NCI-H1930 (cell line): ENCODE measurements around the gene GAB3.
A peak's percentile ranks its signal among the peaks of the same experiment; 100 is the strongest.

ENCODE experiments used
- DNase-seq, 2 experiments: peaks; one replicate each; lab custom pipeline; 2025; lab: John Stamatoyannopoulos, UW

Gene GAB3

GRCh38 chrX:154751669-154752271 is 893 bp upstream of the GAB3 start:
- DNase-seq, result no peak

DNA sequence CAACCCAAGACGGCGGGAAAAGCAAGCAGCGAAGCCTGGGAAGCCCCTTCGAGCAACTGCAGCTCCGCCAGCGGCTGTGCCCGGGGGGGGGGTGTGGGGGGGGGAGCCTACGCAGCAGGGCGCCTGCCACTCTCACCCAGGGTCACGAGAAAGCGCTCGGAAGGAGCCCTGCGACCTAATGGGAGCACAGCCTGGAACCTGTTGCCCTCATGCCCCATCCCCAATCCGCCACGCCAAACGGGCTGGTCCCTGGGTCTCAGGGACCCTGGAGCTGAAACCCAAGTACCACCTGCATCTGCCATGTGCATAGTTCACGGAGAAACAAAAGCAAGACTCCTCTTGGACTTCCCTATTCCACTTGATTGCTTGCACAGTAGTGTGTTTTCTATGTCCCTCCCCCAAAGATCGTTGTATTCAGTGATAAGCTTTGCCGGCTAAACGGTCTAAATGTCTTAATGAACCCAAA is 359 bp upstream of the GAB3 start:
- no peak for DNase-seq

DNA sequence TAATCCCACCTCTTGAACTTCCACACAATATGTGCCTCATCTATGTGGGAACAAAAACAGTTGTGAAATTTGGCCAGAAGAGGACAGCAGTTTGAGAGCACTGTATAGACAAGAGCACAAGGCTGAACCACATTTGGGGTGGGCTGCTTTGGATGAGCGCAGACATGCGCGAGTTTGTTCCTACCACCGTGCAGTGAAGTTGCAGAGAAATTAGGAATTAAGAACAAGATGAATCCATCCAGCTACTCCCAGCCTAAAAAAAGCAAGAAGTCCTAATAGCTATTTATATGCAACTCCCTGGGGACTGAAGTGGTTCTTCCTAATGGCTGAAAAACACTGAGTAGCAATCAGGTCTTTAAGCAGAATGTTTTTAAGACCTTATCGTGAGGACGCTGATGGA is 1.0 kb downstream of the GAB3 start:
- no peak for DNase-seq

- DNase-seq, result peak in 1 of 2 experiments; percentile 51
These were observed 2.1 kb downstream of the GAB3 start for GRCh38 chrX:154748712-154749339.

DNA sequence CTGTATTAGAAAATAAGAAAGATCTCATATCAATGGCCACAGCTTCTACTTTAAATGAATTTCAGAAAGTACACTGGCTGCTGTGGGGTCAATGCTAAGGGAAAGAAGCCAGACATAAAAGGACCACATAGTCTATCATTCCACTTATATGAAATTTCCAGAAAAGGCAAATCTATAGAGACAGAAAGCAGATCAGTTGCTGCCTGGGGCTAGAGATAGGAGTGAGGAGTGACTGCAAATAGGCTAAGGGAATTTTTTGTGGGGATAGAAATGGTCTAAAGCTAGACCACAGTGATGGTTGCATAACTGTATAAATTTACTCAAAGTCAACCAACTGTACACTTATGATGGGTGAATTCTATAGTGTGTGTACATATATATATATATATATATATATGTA is 8.3 kb downstream of the GAB3 start:
- DNase-seq, result no peak

GRCh38 chrX:154739952-154740465 is 10.9 kb downstream of the GAB3 start:
- no peak for DNase-seq

GRCh38 chrX:154738011-154738738 is 12.7 kb downstream of the GAB3 start:
- DNase-seq, result no peak

DNA sequence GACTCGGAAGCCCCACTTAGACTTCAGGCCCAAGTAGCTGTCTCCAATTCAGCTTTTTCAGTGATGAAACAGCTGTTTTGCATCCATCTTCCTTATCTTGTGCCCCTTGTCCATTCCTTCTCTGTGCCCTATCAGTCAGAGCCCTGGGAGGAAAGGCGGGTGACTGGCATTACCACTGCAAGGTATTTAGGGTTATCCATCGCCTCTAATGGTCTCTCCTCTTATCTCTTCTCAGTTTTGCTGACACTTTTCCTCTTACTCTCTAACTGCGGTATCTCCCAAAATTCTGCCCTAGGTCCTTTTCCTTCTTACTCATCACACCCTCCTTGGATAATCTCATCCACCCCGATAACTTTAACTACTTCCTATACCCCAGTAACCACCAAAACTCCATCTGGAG is 13.7 kb downstream of the GAB3 start:
- DNase-seq, result no peak

- DNase-seq, result no peak
These were observed 15.0 kb downstream of the GAB3 start for GRCh38 chrX:154735695-154736393.

DNA sequence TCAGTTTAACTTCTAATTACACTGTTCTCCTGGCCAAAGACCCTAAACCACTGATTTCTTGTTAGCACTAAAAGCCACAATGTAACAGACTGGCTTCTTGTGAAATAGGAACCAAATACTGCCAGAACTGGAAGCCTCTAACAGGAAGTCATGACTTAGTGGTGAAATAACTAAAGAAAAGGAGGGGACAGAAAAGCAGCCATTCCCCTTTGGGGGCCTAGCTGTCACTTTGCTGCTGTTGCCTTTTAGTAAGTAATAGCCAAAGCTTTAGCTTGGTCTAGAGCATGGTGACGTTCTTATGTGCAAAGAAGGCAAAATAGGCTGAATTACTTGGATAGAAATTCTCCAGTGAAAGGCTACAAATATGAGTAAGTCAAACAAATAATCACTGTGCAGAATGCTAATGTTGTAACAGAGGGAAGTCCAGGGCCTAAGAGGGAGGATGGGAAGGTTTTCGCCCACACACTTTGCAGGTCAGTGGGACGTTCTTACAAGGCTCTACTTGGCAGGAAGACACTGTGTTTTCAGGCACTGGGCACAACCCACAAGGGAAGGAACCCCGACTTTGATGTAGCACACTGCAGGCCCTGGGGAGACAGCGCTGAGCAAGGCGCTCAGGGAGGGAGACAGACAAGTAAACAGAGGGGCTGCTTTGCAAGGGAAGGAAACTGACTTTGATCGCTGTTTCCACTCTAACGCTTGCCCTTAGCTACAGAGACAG is 16.7 kb downstream of the GAB3 start:
- no peak for DNase-seq

GRCh38 chrX:154733066-154733425 is 17.8 kb downstream of the GAB3 start:
- no peak for DNase-seq

- no peak for DNase-seq
These were observed 18.3 kb downstream of the GAB3 start for GRCh38 chrX:154732421-154733065.

GRCh38 chrX:154731881-154732280 is 19.0 kb downstream of the GAB3 start:
- DNase-seq, result no peak

DNA sequence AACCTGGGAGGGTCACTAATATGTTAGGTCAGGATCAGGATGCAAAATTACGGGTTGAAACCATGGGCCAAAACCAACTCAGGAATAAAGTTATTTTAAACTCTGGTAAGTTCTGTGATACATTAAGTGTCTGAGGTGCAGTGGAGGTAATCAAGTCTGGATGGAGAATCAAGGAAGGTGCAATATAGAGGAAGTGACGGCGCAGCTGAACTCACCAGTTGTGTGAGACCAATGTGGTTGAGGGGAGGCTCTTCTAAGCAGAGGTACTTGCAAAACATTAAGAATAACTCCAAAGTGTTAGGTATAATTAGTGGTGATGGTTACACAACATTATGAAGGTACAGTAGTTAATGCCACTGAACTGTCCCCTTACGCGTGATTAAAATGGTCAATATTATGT is 19.7 kb downstream of the GAB3 start:
- no peak for DNase-seq

DNA sequence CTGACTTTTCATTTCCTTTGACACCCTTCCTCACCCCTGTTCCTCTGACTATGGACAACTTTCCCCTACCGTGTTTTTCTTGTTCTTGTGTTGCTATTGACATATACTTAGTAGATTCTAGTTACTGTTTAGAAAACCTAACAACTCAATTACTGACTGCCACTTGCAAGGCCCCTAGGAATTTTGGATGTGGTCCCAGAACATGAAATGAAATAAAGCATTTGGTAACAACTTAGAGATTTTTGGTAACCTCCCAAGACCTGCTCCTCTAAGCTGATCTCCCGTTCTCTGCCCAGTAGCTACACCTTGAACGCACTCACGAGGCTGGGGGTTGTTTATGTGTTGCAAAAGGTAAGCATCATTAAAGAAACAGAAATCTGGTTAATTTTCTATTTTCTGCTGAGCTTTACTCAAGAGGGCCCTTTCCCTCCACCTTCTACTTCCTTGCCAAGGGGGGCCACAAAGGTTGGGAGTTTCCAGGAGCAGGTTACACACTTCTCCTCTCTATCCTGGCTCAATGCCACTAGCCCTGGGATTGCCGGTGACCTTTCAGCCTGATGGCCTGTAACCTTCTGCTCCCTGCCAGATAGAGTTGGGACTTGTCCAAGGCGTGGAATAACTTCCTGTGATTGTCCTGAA is 20.5 kb downstream of the GAB3 start:
- DNase-seq, result no peak

DNA sequence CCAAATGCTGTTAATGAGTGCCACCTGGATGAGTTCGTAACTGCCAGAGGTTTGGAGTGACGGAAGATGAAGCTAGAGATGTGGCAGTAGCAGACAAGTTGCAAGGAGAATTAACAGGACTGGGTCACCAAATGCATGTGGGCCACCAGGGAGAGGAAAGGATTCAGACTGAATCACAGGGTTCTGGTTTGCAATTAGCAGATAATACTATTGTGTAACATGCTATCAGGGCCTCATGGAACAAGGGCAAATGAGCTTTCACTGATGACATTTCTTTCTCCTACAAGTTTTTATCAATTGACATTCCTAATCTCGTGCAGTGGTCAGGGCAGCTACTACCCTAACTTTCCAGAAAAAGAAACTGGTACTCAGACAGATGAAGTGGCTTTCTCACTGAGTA is 21.4 kb downstream of the GAB3 start:
- DNase-seq, result no peak

DNA sequence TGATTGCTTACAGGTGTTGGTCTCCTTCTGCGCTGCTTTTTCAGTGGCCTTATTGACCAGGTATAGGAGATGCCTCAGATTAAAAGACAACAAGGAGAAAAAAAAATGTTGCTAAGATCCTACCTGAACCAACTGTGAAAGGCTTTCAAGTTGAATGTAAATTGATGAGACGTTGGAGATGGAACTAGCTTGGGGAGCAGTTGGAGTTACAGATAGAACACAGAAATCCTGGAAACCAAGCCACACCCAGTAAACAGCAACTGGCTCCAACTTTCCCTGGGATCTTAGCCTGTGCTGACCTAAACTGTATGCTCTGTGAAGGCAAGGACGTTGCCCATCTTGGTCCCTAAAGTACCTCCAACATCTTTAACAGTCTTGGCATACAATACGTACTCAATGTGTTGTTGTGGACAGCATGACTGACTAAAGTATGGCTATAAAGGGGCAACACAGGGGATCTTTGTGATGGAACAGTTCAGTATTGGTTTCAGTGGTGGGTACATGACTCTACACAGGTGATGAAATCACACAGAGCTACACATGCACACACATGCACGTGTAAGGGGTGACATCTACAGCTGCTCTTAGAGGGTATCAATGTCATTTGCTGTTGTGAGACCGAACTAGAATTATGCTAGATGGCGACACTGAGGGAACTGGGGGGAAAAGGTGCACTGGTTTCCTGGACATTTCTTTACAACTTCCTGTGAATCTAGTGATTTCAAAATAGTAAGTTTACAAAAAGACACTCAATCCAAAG is 22.3 kb downstream of the GAB3 start:
- no peak for DNase-seq

GRCh38 chrX:154727871-154728270 is 23.0 kb downstream of the GAB3 start:
- DNase-seq, result no peak

GRCh38 chrX:154727418-154727817 is 23.5 kb downstream of the GAB3 start:
- DNase-seq, result no peak
